ENCODE data around the gene C16orf96.
"Not testable (repeated sequence)": the region's sequence is repeated elsewhere in the genome, so short reads cannot be mapped to it uniquely, and the experiment has no call there.

C16orf96 gene

DNA sequence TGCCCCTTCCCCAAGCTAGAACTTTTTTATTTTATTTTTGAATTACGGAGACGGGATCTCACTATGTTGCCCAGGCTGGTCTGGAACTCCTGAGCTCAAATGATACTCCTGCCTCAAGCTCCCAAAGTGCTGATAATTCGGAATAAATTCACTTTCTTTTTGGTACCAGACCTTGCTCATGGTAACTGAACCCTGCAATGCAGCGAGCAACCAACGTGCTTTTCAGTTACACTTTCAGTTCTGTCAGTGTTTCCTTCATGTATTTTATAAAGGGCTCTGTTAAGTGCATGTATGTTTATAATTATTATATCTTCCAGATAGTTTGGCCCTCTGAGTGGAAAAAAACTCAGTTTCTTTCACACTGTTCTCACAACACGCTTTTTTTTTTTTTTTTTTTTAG, 13.9 kb downstream of the C16orf96 start:
- no peak for DNase-seq

DNA sequence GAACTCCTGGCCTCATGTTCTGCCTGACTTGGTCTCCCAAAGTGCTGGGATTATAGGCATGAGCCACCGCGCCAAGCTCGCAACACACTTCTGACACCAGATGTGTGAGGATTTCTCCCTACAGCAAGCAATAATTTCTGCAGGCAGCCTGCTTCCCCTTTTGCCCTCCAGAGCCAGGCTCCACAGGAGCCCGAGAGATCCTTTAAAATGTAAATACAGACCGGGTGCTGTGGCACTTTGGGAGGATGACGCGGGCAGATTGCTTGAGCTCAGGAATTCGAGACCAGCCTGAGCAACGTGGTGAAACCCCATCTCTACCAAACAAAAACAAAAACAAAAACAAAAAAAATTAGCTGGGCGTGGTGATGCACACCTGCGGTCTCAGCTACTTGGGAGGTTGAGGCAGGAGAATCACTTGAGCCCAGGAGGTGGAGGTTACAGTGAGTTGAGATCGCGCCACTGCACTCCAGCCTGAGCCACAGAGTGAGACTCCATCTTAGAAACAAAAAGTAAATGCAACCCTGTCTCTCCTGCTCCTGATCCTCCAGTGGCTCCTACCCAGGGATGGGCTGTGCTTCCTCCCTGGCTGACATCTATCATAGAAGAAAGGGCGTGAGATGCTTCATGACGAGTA, 14.7 kb downstream of the C16orf96 start:
- DNase-seq, result no peak

DNA sequence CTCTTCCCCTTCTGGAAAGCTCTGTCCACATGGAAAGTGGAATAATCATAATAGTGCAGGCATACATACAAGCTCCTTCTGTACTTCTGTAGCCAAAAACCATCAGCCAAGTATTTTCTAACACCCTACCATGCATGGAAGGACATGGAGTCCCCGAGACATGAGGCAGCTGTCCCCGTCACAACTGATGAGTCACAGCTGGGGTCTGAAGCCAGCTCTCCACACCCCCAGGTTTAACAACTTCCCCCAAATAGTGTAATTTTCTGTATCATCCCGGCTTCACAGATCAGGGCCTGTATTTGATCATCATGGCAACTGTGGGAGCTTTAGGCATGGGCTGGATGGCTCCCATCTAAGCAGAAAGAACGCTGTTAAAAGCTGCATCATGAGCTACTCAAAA, 16.6 kb downstream of the C16orf96 start:
- DNase-seq, result no peak

DNA sequence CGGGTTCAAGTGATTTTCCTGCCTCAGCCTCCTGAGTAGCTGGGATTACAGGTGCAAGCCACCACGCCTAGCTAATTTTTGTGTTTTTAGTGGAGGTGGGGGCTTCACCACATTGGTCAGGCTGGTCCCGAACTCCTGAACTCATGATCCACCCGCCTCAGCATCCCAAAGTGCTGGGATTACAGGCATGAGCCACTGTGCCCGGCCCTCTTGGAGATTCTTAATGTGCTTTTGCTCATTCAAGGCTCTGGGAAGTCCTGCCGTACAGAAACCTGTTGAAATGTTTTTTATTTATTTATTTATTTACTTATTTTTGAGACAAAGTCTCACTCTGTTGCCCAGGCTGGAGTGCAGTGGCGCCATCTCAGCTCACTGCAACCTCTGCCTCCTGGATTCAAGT, 17.8 kb downstream of the C16orf96 start:
- not testable (repeated sequence) for DNase-seq

DNA sequence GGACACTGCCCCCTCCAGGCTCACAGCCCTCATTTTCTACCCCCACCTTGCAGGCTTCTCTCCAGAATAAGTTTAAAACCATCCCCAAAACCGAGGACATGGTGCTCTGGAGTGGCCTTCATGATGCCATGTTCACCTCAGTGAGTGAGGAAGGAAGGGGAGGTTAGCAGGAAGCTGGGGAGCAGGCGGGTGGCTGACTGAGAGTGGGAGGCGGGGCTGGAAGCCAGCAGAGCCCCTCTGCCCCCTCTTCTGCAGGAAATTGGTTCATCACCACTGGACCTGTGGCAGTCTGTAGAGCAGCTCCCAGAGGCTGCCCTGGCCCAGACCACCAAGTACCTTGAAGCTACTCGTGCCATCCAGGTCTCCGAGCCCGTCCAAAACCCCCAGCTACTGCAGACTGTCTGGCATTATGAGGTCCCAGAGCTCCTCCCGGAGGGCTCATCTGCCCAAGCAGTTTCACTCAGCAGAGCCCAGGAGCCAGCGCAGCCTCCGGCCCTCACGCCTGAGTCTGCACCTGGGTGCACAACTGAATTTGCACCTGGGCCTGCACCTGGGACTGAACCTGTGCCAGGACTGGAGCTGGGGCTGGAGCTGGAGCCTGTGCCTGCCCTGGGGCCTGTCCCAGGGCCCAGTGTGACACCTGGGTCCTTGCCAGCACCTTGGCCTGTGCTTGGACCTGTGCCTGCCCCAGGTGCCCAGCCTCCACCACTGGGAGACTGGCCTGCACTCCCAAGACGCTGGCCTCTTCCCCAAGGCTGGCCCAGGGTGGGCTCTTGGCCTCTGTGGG, 19.0 kb downstream of the C16orf96 start:
- DNase-seq, result no peak

DNA sequence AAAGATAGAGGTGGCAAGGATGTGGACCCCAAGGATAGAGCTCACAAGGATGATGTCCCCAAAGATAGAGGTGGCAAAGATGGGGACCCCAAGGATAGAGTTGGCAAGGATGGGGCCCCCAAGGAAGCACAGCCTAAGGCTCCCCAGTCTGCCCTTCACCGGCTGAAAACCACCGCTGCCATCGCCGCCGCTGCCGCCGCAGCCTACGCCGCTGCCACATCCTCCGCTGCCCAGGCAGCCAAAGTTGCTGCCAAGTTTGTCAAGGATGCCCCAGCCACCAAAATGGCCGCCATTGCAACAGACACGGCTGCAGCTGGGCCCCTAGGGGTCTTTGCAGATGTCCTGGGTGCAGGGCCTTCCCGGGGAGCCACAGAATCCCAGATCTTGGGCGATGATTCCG, 19.9 kb downstream of the C16orf96 start:
- DNase-seq, result no peak

DNA sequence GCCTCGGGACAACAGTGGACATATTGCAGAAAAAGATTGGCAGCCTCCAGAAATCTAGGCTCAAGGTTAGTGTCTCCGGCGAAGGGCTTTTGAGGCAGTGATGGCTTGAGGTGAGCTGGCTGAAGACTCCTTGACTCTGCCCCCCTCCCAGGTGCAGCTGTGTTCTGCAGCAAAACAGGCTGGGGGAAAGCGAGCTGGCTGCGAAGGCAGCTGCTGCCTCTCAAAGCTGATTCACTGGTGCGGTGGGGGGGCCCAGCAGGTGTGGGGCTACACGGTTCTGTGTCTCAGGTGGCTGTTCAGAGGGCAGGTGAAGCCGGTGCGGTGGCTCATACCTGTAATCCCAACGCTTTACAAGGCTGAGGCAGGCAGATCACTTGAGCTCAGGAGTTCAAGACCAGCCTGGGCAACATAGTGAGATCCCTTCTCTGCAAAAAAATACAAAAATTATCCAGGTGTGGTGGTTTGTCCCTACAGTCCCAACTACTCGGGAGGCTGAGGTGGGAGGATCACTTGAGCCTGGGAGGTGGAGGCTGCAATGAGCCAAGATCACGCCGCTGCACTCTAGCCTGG, 22.9 kb downstream of the C16orf96 start:
- DNase-seq, result no peak

DNA sequence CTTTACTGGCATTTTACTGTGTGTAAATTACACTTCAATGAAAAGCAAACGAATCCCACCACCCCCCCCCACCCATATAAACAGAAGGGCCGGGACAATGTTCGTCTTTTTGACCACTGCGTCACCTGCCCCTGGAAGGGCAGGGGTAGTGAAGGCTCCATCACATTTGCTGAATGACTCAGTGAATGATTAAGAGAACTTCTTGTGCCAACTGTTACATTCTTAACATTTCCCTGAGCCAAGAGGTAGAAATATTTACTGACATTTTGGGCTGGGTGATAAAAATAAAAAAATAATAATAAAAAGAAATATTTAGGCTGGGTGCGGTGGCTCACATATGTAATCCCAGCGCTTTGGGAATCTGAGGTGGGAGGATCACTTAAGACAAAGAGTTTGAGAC, 24.1 kb downstream of the C16orf96 start:
- DNase-seq, result no peak

DNA sequence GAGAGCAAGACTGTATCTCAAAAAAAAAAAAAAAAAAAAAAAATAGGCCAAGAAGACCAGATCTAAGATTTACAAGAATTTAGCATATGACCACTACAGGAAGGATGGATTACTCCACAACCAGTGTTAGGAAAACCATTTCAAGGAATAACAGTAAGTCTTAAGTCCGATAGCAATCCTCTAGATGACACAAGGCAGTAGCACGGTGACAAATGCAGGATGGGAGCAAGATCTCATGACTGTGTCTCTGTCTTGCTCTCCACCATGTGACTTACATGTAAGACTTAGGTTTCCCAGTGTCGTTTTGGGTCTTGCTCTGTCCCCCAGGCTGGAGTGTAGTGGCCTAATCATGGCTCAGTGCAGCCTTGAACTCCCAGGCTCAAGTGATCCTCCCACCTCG, 27.8 kb downstream of the C16orf96 start:
- no peak for DNase-seq

DNA sequence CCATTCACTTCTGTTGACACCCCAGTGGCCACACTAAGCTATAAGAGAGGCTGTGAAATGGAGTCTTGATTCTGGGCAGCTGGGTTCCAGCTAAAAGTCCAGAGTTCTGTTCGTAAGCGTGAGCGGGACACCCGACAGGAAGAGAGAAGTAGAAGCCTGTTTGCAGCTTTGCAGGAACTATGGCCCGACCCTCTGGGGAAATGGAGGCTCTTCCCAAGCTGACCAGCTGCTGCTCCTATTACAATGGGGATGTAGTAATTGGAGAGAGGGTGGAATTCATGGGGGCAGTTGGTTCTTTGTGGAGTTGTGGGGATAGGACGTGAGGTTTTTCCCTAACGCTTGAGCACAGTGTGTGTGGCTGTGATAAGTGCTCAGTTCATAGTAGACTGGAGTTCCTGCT, 30.2 kb downstream of the C16orf96 start:
- no peak for DNase-seq

DNA sequence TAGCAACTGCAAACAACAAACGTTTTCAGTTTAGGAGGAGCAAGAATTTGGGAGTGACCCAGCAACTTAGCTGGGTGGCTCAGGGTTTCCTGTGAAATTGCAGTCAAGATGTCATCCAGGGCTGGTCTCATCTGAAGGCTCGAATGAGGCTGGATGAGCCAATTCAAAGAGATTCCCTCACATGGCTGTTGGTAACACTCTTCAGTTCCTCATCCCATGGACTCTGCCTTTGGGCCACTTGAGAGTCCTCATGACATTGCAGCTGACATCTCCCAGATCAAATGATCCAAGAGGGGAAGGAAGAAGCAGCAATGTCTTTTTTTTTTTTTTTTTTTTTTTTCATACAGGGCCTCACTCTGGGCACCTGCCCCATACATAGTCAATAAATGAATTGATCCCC, 32.2 kb downstream of the C16orf96 start:
- DNase-seq, result no peak

DNA sequence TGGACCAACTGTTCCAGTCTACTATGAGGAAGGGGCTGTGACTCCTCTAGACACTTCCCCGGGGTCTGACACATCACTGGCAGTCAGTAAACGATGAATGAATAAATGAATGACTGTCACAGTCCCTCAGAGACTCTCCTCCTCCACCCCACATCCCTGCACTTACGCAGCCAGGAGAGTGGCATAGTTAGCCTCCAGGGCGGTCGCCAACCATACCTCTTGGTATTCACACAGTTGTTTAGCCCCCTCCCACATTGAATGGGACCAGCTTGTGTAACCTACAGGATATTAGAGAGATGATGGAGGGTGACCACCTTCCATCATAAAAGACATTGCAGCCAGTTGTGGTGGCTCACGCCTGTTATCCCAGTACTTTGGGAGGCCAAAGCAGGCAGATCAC, 32.8 kb downstream of the C16orf96 start:
- no peak for DNase-seq

DNA sequence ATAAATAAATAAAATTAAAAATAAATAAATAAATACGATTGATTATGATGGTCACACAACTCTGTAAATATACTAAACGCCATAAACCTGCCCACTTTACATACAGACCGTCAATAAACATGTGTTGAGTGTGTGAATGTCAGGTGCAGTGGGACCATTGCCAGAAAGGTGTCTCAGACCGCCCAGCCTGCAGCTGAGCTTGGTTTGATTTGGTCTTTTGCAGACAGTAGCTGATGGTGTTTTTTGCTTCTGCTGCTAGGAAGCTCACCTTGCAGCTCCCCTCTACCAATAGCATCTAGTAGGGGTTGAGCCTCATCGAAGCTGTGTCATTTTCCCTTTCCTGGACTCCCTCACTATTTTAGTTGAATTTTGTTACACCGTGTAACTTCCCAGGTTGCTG, 35.1 kb downstream of the C16orf96 start:
- DNase-seq, result no peak

DNA sequence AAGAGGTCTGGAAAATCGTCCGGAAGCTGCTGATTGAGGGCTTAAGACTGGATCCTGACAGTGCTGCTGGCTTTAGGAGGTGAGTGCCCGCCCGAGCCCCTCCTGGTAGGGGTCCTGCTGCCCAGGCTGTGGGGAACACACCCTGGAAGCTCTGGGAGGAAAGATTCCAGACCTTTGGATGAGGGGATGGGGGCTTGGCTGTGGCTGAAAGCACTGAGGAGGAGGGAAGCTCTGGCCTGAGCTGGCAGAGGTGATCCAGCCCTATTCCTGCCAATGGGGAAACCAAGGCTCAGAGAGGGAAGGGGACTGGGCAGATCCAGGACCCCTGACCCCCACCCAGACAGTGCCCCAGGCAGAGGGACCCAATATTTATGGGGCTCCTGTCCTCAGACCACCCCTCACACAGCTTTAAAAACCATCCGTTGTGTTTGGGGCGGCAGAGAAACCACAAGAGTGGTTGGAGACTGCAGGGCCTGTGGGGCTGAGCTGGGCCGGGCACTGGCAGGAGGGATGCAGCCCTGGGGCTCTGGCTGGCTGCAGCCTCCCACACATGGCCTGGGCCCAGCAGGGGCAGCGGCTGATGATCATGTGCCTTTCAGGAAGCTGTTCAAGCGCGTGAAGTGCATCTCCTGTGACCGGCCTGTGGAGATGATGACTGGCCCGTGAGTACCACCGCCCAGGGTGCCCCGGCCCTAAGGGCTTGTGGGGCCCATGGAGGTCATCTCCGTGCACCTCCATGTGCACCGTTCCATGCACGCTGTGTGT, 35.7 kb downstream of the C16orf96 start:
- no peak for DNase-seq

DNA sequence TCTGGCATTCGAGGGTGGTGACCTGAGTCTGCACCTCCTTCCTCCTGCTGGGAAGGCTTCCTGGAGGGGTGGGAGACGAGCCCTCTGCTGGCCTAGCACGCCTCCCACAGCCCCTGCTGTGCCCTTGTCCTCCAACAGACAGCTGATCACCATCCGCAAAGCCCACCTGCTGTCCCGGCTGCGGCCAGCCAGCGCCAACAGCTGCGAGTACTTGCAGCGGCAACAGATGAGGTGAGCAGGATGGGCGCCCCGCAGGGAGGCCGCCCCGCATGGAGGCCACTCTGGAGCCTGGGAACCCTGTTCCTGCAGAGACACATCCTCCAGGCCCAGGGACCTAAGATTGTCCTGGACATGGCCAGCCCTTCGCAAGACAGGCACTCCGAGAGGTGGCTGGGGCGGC, 36.9 kb downstream of the C16orf96 start:
- peak; percentile 61 for DNase-seq

DNA sequence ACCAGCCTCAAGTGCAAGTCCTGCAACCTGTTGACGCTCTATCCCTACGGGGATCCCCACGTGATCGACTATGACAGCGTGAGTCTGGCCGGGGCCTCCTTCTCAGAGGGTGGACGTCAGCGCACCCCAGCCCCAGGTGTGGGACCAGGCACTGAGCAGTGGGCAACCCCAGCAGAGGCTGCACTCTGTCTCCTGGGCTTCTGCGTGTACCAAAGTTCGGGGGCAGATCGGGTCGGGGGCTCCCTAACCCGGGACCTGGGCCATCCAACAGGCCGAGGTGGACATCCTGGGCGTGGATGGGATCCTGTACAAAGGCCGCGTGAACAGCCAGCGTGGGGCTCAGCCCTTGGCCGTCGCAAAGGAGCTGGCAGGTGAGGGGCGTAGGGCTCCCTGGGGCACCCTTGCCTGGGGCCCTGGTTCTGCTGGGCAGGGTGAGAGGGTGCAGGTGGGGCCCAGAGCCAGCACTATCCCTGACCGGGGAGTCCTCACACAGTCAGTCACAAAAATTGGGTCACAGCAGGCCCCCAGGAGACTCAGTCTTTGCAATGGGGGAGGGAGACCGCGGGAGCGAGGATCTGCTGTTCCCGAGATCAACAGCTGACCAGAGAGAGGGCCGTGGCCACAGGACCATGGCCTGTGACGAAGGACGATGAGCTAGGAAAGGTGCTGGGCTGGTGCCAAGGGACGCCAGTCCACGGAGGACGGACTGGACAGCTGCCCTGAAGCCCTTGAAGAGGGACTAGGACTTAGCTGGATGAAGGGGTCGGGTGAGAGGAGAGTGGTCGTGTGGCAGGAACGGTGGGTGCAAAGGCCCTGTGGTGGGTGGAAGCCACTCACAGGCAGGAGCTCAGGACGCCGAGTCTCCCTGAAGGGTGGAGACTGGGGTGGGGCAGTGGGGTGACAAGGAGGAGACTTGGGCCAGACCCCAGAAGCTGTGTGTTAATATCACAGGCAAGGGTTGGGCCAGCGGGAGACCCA, 38.6 kb downstream of the C16orf96 start:
- DNase-seq, result no peak

DNA sequence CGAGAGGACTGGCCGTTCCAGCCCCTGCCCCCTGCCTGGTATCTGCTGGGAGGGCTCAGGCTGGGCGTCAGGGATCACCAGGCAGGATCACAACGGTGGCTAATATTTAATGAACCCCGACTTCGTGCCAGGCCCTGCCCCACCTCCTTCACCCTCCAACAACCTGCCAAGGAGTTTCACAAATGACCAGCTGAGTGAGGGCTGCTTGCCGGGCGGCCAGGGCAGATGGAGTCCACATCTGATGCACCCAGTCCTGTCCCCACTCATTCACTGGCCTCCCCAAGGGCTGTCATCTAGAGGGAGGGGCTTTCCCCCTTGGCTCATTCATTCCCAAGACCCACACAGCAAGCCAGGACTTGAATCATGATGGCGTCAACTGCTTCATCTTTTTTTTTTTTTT, 41.0 kb downstream of the C16orf96 start:
- no peak for DNase-seq

DNA sequence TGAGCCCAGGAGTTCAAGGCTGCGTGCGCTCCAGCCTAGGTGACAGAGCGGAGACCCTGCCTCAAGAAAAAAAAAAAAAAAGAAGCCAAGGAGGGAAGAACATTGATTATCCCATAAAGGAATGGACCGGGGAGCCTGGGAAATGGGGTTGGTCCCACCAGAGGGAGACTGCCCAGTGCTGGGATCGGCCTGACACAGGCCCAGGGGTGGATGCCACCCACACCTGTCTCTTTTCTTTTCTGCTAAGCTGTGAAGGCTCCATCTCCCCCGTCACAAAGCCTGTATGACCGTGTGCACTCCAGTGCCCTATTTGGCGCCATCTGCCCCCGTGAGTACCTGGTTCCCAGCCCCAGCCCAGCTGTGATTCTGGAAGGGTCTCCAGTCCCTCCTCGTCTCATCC, 42.9 kb downstream of the C16orf96 start:
- DNase-seq, result no peak

DNA sequence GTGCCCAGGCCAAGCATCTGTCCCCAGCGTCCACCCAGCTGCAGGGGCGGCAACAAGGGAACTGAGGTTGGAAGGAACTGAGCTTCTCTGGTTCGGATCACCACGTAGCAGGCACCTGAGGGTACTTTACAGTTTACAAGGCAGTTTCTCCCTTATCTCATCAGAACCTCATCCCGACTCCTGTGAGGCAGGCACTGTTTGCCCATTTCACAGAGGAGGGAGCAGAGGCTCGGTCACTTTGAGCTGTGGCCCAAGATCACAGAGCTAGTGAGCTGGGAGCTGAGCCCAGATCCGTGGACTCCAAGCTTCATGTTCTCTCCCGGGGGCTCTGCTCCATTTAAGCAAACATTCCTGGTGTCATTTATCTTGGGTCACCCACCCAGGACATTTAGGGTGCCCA, 43.4 kb downstream of the C16orf96 start:
- no peak for DNase-seq

DNA sequence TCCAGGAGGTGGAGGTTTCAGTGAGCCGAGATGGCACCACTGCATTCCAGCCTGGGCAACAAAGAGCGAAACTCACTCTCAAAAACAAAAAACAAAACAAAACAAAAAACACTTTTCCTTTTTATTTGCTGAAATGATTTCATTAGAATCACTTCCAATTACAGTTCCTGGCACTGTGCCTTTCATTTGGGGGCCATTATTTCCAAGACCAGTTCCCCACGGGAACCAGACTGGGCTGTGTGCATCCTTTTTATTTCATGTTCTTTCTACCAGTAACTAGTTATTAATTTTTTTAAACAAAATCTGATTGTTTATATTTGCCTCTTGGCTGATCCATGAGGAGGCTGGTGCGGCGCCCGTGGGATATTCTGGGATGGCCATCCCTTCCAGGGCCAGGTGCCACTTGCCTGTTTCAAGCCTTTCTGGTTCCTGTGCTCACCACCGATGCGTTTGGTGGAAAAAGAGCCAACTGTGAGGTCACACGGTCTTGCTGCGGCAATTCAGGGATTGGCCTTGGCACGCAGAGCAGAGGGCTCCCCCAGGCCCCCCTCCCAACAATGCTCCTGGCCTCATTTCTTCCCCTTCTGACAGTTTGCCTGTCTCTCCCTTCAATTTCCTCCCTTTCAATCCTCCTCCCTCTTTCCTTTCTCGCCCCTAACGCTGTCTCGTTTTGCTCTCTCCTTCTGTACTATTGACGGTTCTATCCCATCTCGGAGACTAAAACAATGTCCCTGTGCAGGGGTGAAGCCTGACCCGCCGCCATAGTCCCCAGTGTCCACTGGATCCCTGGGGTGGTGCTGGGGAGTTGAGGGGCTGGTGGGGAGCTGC, 45.1 kb downstream of the C16orf96 start:
- no peak for DNase-seq

DNA sequence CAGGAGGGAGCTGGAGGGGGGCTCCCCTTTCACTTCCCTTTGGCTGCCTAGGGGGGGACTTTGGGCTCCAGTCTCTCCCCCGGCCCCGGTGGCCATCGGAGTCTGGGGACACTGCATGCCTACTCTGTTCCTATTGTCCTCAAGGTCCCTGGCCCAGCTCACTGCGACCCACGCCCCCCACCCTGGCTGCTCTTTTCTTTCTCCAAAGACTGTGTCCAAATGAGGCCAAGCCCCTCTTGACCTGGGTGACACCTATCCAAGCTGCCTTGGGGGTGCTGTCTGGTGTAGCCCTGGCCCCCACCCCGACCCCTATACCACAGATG, 45.7 kb downstream of the C16orf96 start:
- DNase-seq, result no peak

DNA sequence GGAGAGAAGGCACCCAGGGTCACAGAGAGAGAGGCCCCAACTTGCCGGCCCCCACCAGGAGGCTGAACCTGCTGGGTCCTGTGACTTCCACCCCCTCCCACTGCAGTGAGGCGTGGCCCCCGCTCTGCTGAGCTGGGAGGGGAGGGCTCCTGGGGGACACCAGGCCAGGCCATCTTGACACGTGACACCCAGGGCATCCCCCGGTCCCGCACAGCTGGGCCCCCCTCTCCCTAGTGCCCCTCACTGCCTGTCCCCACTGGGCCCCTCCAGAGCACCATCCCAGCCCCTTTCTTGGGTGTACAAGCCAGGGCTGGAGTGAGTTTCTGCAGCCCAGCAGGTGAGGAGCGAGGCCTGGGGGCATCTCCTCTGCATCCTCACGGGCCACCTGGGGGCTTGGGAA, 46.2 kb downstream of the C16orf96 start:
- no peak for DNase-seq

Measured in NCI-H82 (cell line).